GM04503 (cell line): ENCODE measurements around the gene XIRP2.
"Not testable (repeated sequence)": the region's sequence is repeated elsewhere in the genome, so short reads cannot be mapped to it uniquely, and the experiment has no call there.

Experiments
- DNase-seq: peaks from one replicate; pipeline ENCODE4 v3.0.0-alpha.2; 2012; ENCODE audit warnings: low read depth

Gene XIRP2

DNA sequence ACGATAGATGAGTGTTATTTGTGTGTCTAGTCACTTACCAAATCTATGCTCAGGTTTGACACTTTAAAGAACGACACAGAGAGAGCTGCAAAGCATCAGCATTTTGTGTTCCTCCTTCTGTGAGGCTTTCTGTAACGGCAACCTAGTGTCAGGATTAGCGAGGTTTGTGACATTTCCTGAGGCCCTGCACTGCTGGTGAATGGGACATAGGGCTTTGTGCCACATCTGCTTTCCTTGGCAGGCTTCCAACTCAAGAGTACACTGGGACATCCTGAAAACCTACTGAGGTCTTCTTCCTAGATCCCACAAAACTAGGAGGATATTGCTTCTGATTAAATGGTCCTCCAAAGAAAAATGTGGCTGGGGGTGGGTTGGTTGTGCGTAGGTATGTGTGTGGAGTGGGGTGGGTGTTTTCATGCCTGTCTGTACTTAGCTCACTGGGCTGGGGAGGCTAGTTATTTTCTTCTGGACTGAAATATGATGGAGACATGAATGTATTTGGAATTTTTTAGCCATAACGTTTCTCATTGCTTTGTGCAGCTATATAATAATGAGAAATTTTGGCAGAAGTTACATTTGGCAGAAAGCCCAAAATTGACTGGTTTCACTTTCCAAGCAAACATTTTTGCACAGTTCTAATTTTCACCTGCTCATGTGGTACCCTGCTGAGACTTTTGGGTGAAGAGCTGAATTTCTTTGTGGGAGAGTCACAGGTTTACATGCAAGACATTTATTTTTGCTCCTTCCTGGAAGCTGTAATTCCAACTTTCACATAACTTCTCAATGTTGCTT is 308.4 kb downstream of the XIRP2 start:
- no peak for DNase-seq

- no peak for DNase-seq
Observed at GRCh38 chr2:167198009-167198408, 309.7 kb downstream of the XIRP2 start.

GRCh38 chr2:167198576-167198975 is 310.3 kb downstream of the XIRP2 start:
- no peak for DNase-seq

- no peak for DNase-seq
Observed at GRCh38 chr2:167200019-167200418, 311.7 kb downstream of the XIRP2 start.

GRCh38 chr2:167209784-167210183 is 321.5 kb downstream of the XIRP2 start:
- no peak for DNase-seq

DNA sequence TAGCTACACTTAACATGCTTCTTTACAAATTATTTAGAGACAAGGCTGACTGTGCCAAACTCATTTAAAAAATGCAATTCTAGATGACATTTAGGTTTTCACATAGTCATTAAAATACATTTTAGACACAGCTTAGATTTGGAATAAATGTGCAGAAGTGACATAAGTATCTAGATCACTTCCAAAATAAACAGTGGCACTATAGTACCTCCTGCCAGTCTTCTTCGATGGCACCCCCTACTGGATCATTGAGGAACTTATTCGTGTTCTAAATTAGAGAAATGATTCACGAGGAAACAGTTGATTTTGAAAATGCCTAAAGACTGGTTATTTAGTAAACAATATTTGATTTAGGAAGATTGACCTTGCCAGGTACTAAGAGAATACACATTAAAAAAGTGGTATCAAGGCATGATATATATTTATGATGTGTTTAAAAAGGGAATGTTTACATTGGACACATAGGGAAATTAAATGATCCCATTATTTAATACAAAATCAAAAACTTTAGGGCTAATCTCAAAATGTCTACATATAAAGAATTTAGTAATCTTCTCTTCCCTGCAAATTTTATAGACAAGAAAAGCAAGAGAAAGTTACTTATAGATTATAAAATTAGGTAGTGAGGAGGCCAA is 323.9 kb downstream of the XIRP2 start:
- DNase-seq: no peak

- DNase-seq: no peak
Observed at GRCh38 chr2:167215595-167215994, 327.3 kb downstream of the XIRP2 start.

DNA sequence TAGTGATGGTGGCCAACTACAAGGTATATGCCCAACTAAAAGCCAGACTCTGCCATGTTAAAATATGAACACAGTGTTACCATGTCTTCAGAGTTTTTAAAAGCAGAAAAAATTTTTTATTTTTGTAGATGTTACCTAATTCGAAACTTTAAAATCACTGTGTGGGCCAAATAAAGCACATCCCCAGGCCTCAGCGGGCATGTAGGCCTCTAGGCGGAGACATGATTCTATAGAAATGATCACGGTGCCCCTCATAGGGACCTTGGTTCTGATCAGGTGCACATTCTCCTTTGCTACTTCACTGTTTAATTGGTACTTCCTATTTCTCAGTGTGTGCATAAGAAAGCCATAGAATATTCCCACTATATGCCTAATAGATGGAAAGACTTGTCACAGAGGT is 349.2 kb downstream of the XIRP2 start:
- no peak for DNase-seq

GRCh38 chr2:167240671-167241070 is 352.4 kb downstream of the XIRP2 start:
- no peak for DNase-seq

DNA sequence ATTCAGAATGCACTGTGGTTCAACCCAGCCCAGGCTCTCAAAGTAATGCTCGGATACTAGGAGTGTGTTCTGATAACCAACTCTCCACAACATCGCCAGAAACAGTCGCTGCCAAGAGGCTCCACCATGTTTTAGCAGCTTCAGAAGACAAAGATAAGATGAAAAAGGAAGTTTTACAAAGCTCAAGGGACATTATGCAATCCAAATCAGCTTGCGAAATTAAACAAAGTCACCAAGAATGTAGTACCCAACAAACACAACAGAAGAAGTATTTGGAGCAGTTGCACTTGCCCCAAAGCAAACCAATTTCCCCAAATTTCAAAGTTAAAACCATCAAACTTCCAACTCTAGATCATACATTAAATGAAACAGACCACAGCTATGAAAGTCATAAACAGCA is 360.9 kb downstream of the XIRP2 start:
- DNase-seq: no peak

GRCh38 chr2:167253025-167253424 is 364.7 kb downstream of the XIRP2 start:
- no peak for DNase-seq

DNA sequence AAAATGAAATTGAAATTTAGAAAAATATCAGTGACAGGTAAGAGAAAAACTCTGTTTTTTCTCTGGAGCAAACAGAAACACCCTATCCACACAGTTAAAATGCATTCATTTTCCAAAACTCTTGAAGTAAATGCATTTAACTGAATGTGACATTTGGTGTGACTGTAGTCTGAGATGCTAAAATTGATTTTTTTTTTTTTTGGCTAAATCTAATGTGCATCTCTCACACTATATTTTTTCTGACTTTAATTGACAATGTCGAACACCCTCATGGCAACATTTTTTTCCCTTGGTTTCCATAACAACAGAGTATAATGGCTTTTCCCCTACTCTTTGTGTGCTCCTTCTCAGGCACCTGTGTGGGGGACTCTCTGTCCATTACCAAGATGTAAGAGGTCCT is 366.4 kb downstream of the XIRP2 start:
- no peak for DNase-seq

DNA sequence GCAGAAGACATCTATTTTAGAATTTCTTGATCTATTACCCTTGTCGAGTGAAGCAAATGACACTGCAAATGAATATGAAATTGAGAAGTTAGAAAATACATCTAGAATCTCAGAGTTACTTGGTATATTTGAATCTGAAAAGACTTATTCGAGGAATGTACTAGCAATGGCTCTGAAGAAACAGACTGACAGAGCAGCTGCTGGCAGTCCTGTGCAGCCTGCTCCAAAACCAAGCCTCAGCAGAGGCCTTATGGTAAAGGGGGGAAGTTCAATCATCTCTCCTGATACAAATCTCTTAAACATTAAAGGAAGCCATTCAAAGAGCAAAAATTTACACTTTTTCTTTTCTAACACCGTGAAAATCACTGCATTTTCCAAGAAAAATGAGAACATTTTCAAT is 370.4 kb downstream of the XIRP2 start:
- no peak for DNase-seq

- no peak for DNase-seq
Observed at GRCh38 chr2:167264380-167264779, 376.1 kb downstream of the XIRP2 start.

- DNase-seq: no peak
Observed at GRCh38 chr2:167265004-167265403, 376.7 kb downstream of the XIRP2 start.

DNA sequence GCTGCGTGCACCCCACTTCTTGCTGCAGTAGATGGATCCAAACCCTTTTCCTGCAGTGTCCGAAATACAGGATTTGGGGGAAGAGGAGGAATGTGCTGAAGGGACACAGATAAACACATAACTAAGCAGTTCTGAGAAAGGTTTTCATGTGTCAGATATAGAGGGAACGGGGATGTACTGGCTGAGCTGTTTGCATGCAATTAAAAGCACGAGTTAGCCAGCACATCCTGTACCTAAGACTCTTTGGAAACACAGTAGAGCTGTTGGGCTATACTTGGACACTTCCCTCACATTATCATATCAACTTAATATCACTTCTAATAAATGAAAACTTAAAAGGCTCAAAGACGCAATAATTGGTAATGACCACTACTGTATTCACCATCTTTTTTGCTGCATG is 377.4 kb downstream of the XIRP2 start:
- no peak for DNase-seq

DNA sequence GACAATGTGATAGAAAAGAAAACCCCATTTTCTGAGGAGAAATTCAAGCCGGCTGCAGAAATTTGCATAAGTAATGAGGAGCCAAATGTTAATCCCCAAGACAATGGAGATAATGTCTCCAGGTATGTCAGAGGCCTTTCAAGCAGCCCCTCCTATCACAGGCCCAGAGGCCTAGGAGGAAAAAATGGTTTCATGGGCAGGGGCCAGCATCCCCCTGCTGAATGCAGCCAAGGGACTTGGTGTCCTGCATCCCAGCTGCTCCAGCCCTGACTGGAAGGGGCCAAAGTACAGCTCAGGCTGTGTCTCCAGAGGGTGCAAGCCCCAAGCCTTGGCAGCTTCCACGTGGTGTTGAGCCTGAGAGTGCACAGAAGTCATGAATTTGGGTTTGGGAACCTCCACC is 380.0 kb downstream of the XIRP2 start:
- not testable (repeated sequence) for DNase-seq

DNA sequence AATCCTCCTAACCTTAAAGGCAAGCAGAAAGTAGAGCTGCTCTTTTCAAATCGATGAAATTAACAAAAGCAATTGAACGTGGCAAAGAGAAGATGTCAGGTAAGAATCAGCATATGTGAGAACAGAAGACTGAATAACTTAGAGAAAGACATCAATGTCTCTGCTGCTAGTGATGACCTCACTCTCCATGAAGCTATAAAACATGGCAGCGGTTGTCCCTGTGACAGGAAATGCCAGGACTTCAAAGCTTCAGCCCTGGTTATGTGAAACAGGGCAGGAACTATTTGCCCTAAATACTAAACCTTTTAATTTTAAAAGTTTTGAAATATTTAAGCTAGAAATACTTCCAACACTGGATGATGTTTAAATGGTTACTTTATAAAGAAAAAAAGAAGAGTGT is 383.7 kb downstream of the XIRP2 start:
- no peak for DNase-seq

- no peak for DNase-seq
Observed at GRCh38 chr2:167275046-167275445, 386.8 kb downstream of the XIRP2 start.

GRCh38 chr2:167279810-167280209 is 391.5 kb downstream of the XIRP2 start:
- no peak for DNase-seq

DNA sequence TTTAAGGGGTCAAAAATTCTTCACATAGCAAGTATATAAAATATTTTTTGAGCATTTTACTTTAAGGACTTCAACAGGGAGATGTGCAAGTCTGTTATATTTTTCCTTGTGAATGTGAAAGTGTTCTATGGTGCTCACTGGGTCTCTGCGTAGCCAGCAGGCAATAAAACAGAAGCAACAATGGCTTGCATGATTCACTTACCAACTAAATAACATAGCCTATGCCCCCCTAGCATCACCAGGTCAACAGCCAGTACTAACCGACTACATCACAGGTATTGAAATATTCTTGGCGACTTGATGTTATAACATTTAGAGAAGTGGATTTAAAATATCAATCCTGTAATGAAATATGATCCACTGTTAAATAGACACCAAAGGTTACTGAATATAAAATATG is 398.9 kb downstream of the XIRP2 start:
- no peak for DNase-seq

DNA sequence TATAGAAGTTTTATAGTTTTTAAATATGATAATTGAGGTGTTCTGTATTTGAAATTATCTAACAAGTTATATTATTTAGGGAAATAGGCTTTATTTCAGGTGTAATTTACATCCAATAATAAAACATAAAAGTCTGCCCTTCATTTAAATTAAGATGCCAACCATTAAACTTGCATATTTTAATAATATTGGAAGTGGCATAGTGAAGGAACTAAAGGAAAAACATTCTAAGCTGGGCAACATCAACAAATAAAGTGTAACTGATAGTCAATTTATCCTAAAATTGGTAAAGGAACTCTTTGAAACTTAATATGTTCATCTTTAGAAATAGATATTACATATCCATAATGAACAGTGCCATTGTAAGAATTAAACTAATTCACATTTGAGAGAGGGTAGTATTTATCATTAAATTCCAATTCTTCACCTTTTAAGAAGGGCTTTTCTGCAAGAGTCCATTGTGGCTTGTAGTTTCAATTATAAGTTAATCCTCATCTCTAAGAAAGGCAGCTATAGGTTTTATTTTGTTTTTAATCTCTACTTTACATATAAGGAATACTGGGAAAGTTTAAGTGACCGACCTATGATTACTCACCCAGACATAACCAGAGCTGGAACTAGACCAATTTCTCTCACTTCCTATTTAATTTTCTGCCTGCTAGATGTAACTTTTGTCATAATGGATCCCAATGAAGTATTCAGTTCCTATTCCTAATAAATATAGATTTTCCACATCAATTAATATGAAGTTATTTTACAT is 401.6 kb downstream of the XIRP2 start:
- no peak for DNase-seq
